ENCODE results near the gene PCDHA11.

PCDHA11 gene

GRCh38 chr5:140855772-140856674, 12.7 kb upstream of the PCDHA11 start, which contains the start of gene PCDHA10:
Gene PCDHA10, plus strand, starts transcription at chr5:140855897. Its CDS starts 152 bp downstream, at chr5:140856049.
- POLR2A ChIA-PET = interaction anchor here (1.8 kb wide), 1 partner anchor 185 kb away, joined by 9 read pairs; no protein-coding TSS in a partner anchor
- peak; percentile 14 for DNase-seq (ENCODE audit: extremely low spot score)
- TF ChIP-seq ELF4 (IDR thresholded peaks at IDR 0.05) = no peak
- no peak for TF ChIP-seq TARDBP (IDR thresholded peaks at IDR 0.05)
- TF ChIP-seq FOXA1 (IDR thresholded peaks at IDR 0.05) = no peak
- no peak for TF ChIP-seq FOXM1 (IDR thresholded peaks at IDR 0.05; ENCODE audit: borderline replicate concordance)
- TF ChIP-seq SUZ12 (IDR thresholded peaks at IDR 0.05) = no peak
- TF ChIP-seq, protein P1, sequence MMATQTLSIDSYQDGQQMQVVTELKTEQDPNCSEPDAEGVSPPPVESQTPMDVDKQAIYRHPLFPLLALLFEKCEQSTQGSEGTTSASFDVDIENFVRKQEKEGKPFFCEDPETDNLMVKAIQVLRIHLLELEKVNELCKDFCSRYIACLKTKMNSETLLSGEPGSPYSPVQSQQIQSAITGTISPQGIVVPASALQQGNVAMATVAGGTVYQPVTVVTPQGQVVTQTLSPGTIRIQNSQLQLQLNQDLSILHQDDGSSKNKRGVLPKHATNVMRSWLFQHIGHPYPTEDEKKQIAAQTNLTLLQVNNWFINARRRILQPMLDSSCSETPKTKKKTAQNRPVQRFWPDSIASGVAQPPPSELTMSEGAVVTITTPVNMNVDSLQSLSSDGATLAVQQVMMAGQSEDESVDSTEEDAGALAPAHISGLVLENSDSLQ (IDR thresholded peaks at IDR 0.05) = no peak
- TF ChIP-seq ZNF384 (IDR thresholded peaks at IDR 0.05) = no peak
- no peak for TF ChIP-seq FOXK2 (IDR thresholded peaks at IDR 0.05)
- TF ChIP-seq ARNT (IDR thresholded peaks at IDR 0.05) = no peak
- TF ChIP-seq NFRKB (IDR thresholded peaks at IDR 0.05) = no peak
- no peak for TF ChIP-seq BHLHE40 (IDR thresholded peaks at IDR 0.05; ENCODE audit: borderline replicate concordance)
- no peak for TF ChIP-seq LEF1 (IDR thresholded peaks at IDR 0.05; ENCODE audit: borderline replicate concordance)
- no peak for TF ChIP-seq CTBP1 (IDR thresholded peaks at IDR 0.05; ENCODE audit: borderline replicate concordance)
- TF ChIP-seq L3MBTL2 (conservative IDR thresholded peaks at IDR 0.05) = no peak
- no peak for TF ChIP-seq SP1 (IDR thresholded peaks at IDR 0.05)
- no peak for TF ChIP-seq HDGF (IDR thresholded peaks at IDR 0.05; ENCODE audit: borderline replicate concordance)
- CTCF ChIA-PET = interaction anchor here (0.7 to 2.2 kb wide), 7 partner anchors 9 to 185 kb away, joined by 3 to 26 read pairs (median 4); partner anchors contain the start of gene PCDHA11

- POLR2A ChIA-PET = no interaction called here
- TF ChIP-seq SUZ12 (IDR thresholded peaks at IDR 0.05) (no peak), ARNT (IDR thresholded peaks at IDR 0.05) (no peak), SP1 (IDR thresholded peaks at IDR 0.05) (no peak), L3MBTL2 (conservative IDR thresholded peaks at IDR 0.05) (no peak), ELF4 (IDR thresholded peaks at IDR 0.05) (no peak), FOXK2 (IDR thresholded peaks at IDR 0.05) (no peak), NFRKB (IDR thresholded peaks at IDR 0.05) (no peak), HDGF (IDR thresholded peaks at IDR 0.05; ENCODE audit: borderline replicate concordance) (no peak)
- TF ChIP-seq, protein P1 (IDR thresholded peaks at IDR 0.05) = no peak
- no peak for DNase-seq (ENCODE audit: extremely low spot score)
- CTCF ChIA-PET = interaction anchor here (1.8 to 2.0 kb wide), 2 partner anchors 8 to 183 kb away, joined by 7 to 26 read pairs; no protein-coding TSS in a partner anchor
Measured at GRCh38 chr5:140857177-140857986, 11.4 kb upstream of the PCDHA11 start.

DNA sequence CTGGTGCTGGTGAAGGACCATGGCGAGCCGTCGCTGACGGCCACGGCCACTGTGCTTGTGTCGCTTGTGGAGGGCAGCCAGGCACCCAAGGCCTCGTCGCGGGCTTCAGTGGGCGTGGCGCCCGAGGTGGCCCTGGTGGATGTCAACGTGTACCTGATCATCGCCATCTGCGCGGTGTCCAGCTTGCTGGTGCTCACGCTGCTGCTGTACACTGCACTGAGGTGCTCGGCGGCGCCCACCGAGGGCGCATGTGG, 10.8 kb upstream of the PCDHA11 start:
- ChIA-PET CTCF (no interaction called here), POLR2A (no interaction called here)
- DNase-seq (ENCODE audit: extremely low spot score) = no peak
- TF ChIP-seq ELF4 (IDR thresholded peaks at IDR 0.05) (no peak), TARDBP (IDR thresholded peaks at IDR 0.05) (no peak), LEF1 (IDR thresholded peaks at IDR 0.05; ENCODE audit: borderline replicate concordance) (no peak)

- TF ChIP-seq NFRKB (IDR thresholded peaks at IDR 0.05) (no peak), BHLHE40 (IDR thresholded peaks at IDR 0.05; ENCODE audit: borderline replicate concordance) (no peak), ARNT (IDR thresholded peaks at IDR 0.05) (no peak), SUZ12 (IDR thresholded peaks at IDR 0.05) (no peak)
- TF ChIP-seq, protein P1 (IDR thresholded peaks at IDR 0.05) = no peak
- no peak for DNase-seq (ENCODE audit: extremely low spot score)
- POLR2A ChIA-PET = no interaction called here
- CTCF ChIA-PET = no interaction called here
Measured at GRCh38 chr5:140862441-140863295, 6.1 kb upstream of the PCDHA11 start.

GRCh38 chr5:140869555-140869886, 764 bp downstream of the PCDHA11 start:
- CTCF ChIA-PET = interaction anchor here (0.6 to 2.3 kb wide), 20 partner anchors 8 to 312 kb away, joined by 3 to 80 read pairs (median 5); partner anchors contain the start of genes PCDHA1, PCDHA10, PCDHA8 and PCDHAC1
- no peak for DNase-seq (ENCODE audit: extremely low spot score)
- POLR2A ChIA-PET = interaction anchor here (1.3 to 1.4 kb wide), 2 partner anchors 57 to 171 kb away, joined by 4 to 33 read pairs; no protein-coding TSS in a partner anchor
- TF ChIP-seq L3MBTL2 (conservative IDR thresholded peaks at IDR 0.05) = no peak
- TF ChIP-seq LEF1 (IDR thresholded peaks at IDR 0.05; ENCODE audit: borderline replicate concordance) = no peak
- TF ChIP-seq ARNT (IDR thresholded peaks at IDR 0.05) = no peak
- no peak for TF ChIP-seq ZNF384 (IDR thresholded peaks at IDR 0.05)
- no peak for TF ChIP-seq NFRKB (IDR thresholded peaks at IDR 0.05)
- no peak for TF ChIP-seq SUZ12 (IDR thresholded peaks at IDR 0.05)
- no peak for TF ChIP-seq FOXA1 (IDR thresholded peaks at IDR 0.05)
- TF ChIP-seq SP1 (IDR thresholded peaks at IDR 0.05) = no peak
- TF ChIP-seq FOXM1 (IDR thresholded peaks at IDR 0.05; ENCODE audit: borderline replicate concordance) = no peak
- TF ChIP-seq BHLHE40 (IDR thresholded peaks at IDR 0.05; ENCODE audit: borderline replicate concordance) = no peak
- TF ChIP-seq ELF4 (IDR thresholded peaks at IDR 0.05) = no peak
- TF ChIP-seq, protein P1 (IDR thresholded peaks at IDR 0.05) = no peak
- no peak for TF ChIP-seq HDGF (IDR thresholded peaks at IDR 0.05; ENCODE audit: borderline replicate concordance)
- TF ChIP-seq FOXK2 (IDR thresholded peaks at IDR 0.05) = no peak
